ENCODE results near the gene CCDC82. TPM values are rescaled to one million over a fixed set of nuclear protein-coding genes. Genes with fewer than 3 reads are reported as not detected.

Gene CCDC82
- total RNA-seq, 1 experiment from 2014 or later = 2.5 TPM

DNA sequence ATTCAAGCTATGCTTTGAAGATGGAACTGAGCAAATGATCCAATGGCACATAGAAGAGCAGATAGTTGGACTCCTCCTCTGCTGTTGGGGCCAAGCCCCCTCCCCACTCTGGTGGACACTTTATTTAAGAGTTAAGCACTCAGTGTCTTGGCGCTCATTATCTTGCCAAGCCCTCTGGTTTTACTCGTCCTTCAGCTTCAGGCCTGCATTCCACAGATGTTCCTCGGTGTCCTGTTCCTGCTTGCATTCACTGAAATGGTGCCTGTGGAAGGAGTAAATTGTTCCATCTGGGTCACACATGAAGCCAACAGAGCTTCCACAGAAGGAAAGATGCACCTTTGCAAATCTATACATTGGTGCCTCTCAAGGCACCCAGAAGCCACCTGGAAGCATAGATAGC is 72.8 kb downstream of the CCDC82 start:
- DNase-seq (ENCODE audit: low read depth) = no peak
- in situ Hi-C loops (cut with HindIII; ENCODE audit: low pct_unique_long_range_greater_than_20kb, low sequenced_read_pairs) = no loop called here

DNA sequence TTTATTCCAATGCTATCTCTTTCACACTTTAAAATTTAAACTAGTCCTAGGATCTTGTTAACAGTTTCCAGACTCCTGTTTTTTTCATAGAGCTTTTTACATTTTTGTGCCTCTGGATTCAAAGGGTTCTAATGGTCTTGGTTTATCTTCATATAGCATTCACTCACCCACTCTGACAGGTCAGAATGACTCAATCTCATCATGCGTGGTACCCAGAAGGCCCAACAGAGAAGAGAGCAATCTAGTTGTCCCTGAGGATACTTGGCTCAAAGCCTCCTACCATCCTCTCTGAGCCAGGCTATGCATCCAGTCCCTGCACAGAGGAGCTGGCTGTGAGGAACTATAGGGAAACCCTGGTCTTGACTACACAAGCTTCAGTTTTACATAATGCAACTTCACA is 74.2 kb downstream of the CCDC82 start:
- in situ Hi-C loops (cut with HindIII; ENCODE audit: low pct_unique_long_range_greater_than_20kb, low sequenced_read_pairs) = no loop called here
- no peak for DNase-seq (ENCODE audit: low read depth)

DNA sequence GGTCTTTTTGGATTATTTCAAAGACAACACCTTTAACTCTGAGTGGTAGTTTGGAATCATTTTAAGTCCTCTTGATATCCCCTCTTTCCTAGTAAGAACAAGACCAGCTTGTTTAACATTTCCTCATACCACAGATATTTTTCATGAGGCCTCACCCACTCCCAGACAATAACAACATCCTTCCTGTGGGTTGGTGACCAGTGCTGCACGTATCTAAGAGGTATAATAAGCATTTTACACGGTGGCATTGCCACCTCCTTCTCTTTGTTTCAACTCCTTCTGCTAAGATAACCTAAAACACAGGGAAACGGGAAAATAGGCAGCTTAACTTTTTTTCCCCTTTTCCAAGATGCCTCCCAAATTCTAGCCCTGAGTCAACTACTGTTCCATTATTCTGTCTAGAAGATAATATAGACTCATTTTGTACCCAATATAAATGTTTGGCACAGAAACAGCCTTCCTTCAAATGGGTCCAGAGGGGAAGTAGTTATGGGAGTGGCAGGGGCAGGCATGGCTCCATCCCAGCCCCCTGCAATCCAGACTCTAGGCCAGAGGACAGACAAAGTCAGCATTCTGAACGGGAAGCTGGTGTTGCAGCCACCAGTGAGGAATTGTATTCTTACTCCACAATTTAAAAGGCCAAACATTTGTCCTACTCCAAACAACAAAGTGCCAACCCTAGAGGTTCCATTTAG is 75.2 kb downstream of the CCDC82 start:
- DNase-seq (ENCODE audit: low read depth) = peak; percentile 40
- in situ Hi-C loops (cut with HindIII; ENCODE audit: low pct_unique_long_range_greater_than_20kb, low sequenced_read_pairs) = no loop called here

DNA sequence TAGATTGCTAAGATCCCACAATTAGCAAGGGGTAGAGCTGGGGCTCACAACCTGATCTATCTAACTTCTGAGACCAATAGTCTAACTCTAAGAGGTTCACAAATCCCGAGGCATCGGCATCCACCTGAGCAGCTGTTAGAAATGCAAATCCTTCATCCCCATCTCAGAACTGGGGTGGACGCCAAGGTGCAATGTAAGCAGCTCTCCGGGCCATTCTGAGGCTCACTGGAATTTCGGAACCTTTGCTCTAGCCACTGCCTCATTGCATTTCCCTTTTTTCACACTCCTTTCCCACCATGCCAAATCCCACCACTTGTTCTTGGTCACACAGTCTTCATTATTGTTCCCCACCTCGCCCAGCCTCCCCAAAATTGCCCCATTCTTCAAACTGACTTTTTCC is 76.5 kb downstream of the CCDC82 start:
- in situ Hi-C loops (cut with HindIII; ENCODE audit: low pct_unique_long_range_greater_than_20kb, low sequenced_read_pairs) = no loop called here
- no peak for DNase-seq (ENCODE audit: low read depth)

DNA sequence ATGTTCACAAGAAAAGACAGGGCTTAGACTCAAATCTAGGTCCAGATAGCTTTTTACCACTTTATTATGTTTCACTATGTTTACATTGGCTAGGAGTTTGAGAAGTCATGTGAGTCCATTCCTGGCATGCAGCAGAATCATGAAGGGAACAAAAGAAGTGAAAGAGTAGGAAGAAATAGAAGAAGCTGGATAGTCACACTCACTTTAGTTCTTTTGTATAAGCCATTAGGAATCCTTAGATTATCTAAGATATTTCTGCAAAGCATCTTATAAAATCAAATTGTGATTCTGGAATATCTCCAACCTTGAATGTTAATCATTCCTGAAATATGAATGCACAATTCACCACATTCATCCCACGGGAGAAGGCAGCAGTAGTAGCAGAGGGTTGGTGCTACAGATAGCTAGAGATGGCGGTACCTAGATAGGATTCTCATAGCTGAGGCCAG is 78.6 kb downstream of the CCDC82 start:
- in situ Hi-C loops (cut with HindIII; ENCODE audit: low pct_unique_long_range_greater_than_20kb, low sequenced_read_pairs) = no loop called here
- peak; percentile 46 for DNase-seq (ENCODE audit: low read depth)

DNA sequence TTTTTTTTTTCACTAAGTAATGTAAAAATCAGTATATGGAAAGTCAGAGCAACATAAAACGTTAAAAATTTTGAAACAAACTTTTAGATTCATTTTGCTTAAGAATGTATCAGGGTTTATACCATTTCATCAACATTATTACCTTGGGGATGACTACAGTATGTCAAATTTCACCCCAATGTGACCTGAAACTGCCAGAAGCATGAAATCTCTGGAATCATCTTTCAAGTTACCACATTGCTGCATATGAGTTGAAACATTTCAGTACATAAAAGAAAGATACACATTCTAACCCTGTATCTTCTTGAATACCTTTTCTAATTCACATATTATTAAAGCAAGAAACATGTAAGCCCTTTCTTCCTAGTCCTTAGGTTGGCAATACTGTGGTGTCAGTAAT is 79.5 kb downstream of the CCDC82 start:
- no peak for DNase-seq (ENCODE audit: low read depth)
- in situ Hi-C loops (cut with HindIII; ENCODE audit: low pct_unique_long_range_greater_than_20kb, low sequenced_read_pairs) = no loop called here

DNA sequence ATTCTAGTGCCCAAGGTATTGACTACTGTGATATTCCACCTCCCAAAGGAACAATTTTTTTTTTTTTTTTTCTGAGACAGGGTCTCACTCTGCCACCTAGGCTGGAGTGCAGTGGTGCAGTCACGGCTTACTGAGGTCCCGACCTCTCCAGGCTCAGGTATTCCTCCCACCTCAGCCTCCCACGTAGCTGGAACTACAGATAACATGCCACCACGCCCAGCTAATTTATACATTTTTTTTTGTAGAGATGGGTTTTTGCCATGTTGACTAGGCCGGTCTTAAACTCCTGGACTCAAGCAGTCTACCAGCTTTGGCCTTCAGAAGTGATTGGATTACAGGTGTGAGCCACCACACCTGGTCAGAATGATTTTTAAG is 80.1 kb downstream of the CCDC82 start:
- DNase-seq (ENCODE audit: low read depth) = no peak
- in situ Hi-C loops (cut with HindIII; ENCODE audit: low pct_unique_long_range_greater_than_20kb, low sequenced_read_pairs) = no loop called here

DNA sequence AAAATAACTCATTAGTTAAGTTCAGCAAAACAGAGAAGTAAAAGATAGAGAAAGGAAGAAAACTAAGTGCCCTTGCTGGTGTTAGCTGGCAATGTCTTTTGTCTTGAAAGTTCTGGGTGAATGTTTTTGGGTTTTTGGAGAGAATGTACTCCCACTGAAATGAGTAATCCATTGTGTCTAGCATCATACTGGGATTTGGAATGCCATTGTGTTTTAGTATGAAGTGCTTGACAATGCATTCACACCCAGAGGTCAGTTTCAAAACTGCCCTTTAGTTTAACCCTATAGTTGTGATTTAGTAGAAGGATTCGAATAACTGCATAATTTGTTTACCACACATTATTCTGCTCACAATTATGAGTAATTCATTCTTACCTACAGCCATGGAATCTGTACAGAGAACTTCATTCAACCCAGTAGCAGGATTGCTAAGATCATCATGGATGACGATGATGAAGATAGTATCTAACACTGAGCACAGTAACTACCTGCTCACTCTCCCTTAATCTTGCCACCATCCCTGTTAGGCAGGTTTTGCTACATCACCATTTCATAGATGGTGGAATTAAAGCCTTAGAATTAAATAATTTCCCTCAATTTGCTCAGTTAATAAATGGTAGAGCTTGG is 80.6 kb downstream of the CCDC82 start:
- in situ Hi-C loops (cut with HindIII; ENCODE audit: low pct_unique_long_range_greater_than_20kb, low sequenced_read_pairs) = no loop called here
- DNase-seq (ENCODE audit: low read depth) = no peak

DNA sequence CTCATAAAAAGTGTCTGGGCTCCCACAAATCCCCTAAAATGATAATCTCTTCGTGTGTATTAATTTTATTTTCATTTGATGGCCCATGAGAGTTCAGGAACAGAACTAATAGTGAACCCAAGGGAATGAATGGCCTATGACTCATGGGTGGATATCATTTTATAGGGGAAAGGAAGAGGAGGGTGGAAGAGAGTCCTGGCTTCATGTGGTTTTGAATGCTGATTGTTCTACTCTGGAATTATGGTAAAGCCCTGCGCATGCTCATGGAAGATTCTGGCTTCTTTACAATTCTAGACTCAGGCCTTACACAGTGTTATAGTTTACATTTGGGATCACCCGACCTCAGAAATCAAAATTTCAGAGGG is 82.0 kb downstream of the CCDC82 start:
- in situ Hi-C loops (cut with HindIII; ENCODE audit: low pct_unique_long_range_greater_than_20kb, low sequenced_read_pairs) = no loop called here
- DNase-seq (ENCODE audit: low read depth) = peak; percentile 69

DNA sequence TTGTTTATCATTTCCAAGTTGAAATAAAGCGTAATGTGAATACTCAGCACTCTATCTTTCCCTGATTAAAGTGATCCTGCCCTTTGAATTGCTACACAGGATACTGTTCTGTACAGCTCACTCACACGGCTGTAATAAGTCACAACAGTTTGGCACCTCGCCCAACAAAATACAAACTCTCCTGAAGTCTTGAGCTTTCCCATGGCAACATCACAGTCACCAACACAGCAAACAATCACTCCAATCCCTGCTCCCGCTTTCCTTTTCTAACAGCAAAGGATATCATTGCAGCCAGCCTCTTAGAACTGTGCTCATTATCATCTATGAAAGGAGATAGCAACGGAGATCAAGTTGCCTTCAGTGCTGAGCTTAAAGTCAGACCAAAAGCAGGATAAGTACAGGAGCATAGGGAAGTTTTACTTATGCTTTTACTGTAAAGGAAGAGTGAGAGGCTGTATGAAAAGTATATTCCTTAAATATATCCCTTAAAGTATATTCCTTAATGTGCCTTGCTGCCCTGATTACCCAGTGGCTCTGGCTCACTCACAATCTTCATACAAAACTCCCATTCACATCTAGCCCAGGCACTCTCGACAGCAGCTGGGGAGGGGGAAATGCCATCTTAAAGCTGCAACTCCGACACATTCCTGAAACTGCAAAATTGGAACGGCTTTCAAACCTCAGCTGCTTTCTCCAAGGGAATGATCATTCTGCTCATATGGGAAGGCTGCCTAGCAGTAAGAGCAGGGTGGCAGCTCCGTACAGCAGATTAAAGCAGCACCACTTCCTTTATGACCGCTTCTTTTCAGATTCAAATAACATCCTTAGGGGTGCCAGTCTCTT is 82.6 kb downstream of the CCDC82 start:
- in situ Hi-C loops (cut with HindIII; ENCODE audit: low pct_unique_long_range_greater_than_20kb, low sequenced_read_pairs) = no loop called here

DNA sequence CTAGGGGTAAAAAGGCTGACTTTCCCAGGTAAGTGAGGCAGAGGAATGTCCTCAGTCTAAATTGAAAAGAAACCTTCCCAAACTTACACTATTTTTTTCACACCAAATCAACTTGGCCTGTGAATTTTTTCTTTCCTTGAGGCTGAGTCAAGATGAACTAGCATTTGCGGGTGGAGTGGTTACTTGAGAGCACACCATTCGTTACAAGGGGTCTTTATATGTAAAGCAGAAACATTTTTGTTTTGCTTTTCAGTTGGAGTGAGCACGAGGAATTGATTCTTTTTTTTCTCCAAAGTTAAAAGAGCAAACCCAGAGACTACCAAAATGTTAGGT is 83.1 kb downstream of the CCDC82 start:
- in situ Hi-C loops (cut with HindIII; ENCODE audit: low pct_unique_long_range_greater_than_20kb, low sequenced_read_pairs) = no loop called here
- no peak for DNase-seq (ENCODE audit: low read depth)

More for the DNA sequence above, 82.6 kb downstream of the CCDC82 start:
- DNase-seq (ENCODE audit: low read depth) = peak; percentile 94

DNA sequence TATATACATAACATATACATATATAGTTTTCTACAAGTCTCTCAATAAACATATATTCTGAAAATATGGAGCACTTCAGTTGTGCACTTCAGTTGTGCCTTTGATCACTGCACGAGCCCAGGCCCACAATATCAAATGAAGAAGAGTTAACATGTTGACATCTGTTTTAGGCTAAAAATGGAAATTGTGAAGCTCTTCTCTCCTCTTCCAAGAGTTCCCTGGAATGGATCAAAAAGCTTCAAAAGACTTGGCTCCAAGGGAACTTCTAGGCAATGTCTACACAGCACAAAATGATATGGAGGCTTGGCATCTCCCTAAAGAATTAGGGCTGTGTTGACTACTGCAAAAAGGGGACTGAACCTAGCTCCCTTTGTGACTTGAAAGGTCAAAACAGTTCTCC is 83.6 kb downstream of the CCDC82 start:
- no peak for DNase-seq (ENCODE audit: low read depth)
- in situ Hi-C loops (cut with HindIII; ENCODE audit: low pct_unique_long_range_greater_than_20kb, low sequenced_read_pairs) = no loop called here

DNA sequence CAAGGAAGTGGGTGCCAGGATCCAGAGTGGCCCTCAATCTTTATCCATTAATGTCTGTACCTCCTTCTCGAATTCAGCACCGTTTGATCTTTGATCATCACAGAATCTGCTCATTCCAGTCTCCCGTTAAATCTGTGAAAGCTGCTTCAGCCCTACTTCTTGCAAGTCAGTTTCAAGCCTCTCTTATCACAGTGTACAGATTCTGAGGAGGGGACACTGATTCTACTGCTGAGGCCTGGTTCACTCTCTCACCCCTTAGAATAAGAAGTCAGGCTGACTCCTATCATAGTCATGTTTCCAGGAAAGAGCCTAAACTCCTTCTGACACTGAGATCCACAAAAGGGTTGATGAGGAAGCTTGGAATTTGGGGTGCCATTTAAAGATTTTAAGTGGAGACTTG is 85.7 kb downstream of the CCDC82 start:
- no peak for DNase-seq (ENCODE audit: low read depth)
- in situ Hi-C loops (cut with HindIII; ENCODE audit: low pct_unique_long_range_greater_than_20kb, low sequenced_read_pairs) = no loop called here

DNA sequence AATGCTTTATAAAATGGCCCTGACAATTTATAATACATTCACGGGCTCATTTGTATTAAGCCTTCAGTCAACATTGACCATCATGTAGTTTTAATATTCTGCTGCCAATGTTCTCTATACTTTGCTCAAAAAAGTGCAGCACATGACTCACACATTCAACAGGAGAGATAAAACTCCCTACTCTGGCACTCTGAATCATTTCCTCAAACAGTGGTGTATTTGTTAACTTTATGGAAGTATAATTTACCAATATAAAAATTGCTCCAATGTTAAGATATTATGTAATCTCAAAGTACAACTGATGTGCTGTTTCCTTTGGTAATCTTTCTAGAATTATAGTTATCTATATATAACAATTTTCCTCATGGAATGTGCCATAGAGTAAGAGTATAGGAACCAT is 86.6 kb downstream of the CCDC82 start:
- no peak for DNase-seq (ENCODE audit: low read depth)
- in situ Hi-C loops (cut with HindIII; ENCODE audit: low pct_unique_long_range_greater_than_20kb, low sequenced_read_pairs) = no loop called here

Other genes with a start within 250 kb of the CCDC82 start
- gene MAML2, start 46.7 kb downstream of the CCDC82 start, total RNA-seq (2014; rRNA removed; shearing (Covaris generic); ENCODE audit: low replicate concordance) = 2.1 and 2.2 TPM in 2 replicates
- gene JRKL, start 101 bp upstream of the CCDC82 start, total RNA-seq (2014; rRNA removed; shearing (Covaris generic); ENCODE audit: low replicate concordance) = 0.17 and 1.3 TPM in 2 replicates